ENCODE measurements around the gene HSPD1.
A peak's percentile ranks its signal among the peaks of the same experiment; 100 is the strongest.

HSPD1 gene

DNA sequence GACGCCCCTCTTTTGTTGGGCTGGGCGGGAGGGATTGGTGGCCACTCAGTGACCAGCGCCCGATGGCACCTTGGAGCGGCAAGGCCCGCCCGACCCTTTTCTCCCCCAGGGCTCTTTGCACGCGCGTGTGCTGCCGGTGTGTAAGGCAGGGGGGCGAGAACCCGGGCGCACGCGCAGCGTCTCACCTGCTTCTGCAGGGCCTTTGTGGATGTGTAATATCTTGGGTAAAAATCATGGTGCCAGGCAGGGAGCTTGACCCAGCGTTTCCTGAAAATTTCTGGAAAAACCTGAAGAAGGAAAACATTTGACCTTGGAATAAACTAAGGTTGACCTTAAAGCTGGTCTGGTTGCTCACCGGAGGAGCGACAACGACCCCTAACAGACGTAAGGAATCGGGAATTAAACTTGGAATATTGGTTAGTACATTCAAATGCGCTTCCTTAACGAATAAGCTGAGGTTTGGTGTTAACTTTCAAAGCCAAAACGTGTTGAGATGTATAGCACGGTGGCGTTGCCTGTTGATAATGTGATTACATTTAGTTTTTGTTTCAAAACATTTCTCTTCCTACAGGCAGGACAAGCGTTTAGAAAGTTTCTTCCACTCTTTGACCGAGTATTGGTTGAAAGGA is 977 bp upstream of the HSPD1 start:
- H3K27ac Mint-ChIP-seq, result peak overlapping the region; percentile 100
- peak overlapping the region; percentile 92 for H3K4me3 Mint-ChIP-seq
- H3K27me3 Mint-ChIP-seq (ENCODE audit: low read depth, poor library complexity), result no peaks in the 10 kb centered on the region
- DNase-seq, result no peak
- TF ChIP-seq, protein P1, sequence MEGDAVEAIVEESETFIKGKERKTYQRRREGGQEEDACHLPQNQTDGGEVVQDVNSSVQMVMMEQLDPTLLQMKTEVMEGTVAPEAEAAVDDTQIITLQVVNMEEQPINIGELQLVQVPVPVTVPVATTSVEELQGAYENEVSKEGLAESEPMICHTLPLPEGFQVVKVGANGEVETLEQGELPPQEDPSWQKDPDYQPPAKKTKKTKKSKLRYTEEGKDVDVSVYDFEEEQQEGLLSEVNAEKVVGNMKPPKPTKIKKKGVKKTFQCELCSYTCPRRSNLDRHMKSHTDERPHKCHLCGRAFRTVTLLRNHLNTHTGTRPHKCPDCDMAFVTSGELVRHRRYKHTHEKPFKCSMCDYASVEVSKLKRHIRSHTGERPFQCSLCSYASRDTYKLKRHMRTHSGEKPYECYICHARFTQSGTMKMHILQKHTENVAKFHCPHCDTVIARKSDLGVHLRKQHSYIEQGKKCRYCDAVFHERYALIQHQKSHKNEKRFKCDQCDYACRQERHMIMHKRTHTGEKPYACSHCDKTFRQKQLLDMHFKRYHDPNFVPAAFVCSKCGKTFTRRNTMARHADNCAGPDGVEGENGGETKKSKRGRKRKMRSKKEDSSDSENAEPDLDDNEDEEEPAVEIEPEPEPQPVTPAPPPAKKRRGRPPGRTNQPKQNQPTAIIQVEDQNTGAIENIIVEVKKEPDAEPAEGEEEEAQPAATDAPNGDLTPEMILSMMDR (IDR thresholded peaks at IDR 0.05), result no peak
- no peaks in the 10 kb centered on the region for H3K9me3 Mint-ChIP-seq
- H3K4me1 Mint-ChIP-seq, result peaks cover 60% of the 10 kb centered on the region
- peaks cover 60% of the 10 kb centered on the region for H3K36me3 Mint-ChIP-seq (ENCODE audit: low read depth)

DNA sequence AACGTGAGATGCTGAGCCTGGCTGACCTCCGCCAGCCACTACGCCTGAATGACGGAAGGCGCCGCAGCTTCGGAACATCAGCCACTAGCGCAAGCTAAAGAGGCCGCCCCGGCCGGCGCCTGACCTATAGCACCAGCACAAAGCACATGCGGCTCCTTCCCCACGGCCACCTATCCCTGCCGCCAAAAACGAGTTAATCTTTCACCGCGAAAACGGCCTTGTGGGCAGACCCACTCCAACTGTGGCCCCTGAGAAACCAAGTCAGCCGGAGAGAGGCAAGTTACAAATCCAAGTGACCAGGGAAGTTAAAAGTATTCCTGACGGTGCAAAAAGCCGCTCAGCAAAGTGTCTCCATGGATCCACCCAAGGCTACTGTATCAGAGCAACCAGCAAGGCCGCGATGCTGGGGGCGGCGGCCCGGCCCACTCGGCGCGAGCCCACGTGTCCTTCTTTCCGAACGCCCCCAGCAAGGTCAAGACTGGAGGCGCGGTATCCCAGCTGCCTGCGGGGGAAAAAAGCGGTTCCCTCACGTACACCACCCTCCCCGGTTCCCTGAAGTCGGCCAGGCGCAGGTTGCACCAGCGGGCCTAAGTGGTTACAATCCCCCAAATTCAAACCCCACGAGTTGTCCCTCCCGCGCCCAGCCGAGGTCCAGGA is 575 bp downstream of the HSPD1 start:
- peak; percentile 73 for DNase-seq
- Mint-ChIP-seq H3K27ac (peak overlapping the region; percentile 100), H3K4me1 (peaks cover 65% of the 10 kb centered on the region), H3K9me3 (no peaks in the 10 kb centered on the region), H3K36me3 (ENCODE audit: low read depth) (peaks cover 63% of the 10 kb centered on the region), H3K4me3 (peak overlapping the region; percentile 92), H3K27me3 (ENCODE audit: low read depth, poor library complexity) (no peaks in the 10 kb centered on the region)
- TF ChIP-seq, protein P1 (IDR thresholded peaks at IDR 0.05), result no peak

DNA sequence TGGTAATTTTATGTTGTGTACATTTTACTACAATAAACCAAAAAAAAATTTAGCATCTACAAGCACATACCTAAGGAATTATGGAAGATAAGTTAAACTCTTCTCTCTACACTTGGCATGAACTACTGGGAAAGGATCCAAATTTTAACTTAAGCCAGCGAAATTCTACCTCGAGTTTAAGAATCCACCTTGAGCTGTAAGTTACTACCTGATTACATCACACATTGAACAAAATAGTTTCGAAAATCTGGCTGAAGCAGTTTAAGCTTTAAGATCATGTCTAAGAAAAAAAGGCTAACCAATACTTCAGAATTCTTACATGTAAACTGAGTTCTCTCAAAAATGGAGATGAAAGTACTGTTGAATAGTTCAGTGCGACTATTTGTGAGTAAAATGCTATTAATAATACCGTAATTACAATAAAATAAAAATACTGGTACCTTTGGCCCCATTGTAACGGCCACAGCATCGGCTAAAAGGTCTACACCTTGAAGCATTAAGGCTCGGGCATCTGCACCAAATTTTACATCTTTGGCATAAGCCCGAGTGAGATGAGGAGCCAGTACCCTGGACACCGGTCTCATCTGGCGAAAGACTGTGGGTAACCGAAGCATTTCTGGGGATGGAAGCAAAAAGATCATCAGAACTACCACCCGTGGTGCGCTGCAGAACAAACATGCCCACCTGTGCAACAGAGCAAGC is 1.3 kb downstream of the HSPD1 start:
- Mint-ChIP-seq H3K4me3 (peak overlapping the region; percentile 92), H3K27me3 (ENCODE audit: low read depth, poor library complexity) (no peaks in the 10 kb centered on the region), H3K4me1 (peaks cover 65% of the 10 kb centered on the region), H3K9me3 (no peaks in the 10 kb centered on the region), H3K27ac (peak overlapping the region; percentile 100), H3K36me3 (ENCODE audit: low read depth) (peaks cover 61% of the 10 kb centered on the region)
- TF ChIP-seq, protein P1 (IDR thresholded peaks at IDR 0.05), result no peak
- no peak for DNase-seq

DNA sequence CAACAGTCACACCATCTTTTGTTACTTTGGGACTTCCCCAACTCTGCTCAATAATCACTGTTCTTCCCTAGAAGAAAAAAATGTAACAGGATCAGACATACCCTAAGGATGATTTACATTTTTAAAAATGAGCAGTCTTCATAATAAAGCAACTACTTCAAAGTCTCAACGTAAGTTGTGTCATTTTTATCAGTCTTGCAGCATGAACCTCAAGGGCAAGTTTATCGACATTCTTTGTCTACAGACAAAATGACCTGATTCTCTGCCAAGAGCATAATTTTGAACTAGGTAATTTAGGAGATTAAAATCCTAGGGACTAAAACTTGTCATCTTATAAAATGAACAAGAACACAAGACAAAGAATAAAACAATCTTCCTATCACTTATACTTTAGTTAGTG is 2.3 kb downstream of the HSPD1 start:
- TF ChIP-seq, protein P1 (IDR thresholded peaks at IDR 0.05), result no peak
- H3K27ac Mint-ChIP-seq, result no peak overlapping the region
- H3K36me3 Mint-ChIP-seq (ENCODE audit: low read depth), result peaks cover 61% of the 10 kb centered on the region
- H3K27me3 Mint-ChIP-seq (ENCODE audit: low read depth, poor library complexity), result no peaks in the 10 kb centered on the region
- H3K4me3 Mint-ChIP-seq, result peak overlapping the region; percentile 92
- no peaks in the 10 kb centered on the region for H3K9me3 Mint-ChIP-seq
- H3K4me1 Mint-ChIP-seq, result peaks cover 59% of the 10 kb centered on the region
- DNase-seq, result no peak

DNA sequence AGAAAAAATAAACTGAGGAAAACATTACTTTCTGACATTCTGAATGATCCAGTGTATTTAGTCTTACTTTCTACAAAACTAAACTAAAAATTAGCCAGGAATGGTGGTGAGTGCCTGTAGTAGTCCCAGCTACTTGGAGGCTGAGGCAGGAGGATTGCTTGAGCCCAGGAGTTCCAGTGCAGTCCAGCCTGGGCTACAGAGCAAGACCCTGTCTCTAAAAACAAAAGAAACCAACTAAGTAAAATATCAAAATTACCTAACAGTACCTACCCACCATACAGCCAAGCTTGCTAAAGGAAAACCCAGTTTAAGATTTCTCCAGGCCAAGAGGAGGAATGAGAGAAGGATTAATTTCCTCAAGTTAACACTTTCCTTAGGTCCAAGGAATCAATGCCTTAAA is 2.9 kb downstream of the HSPD1 start:
- no peaks in the 10 kb centered on the region for H3K27me3 Mint-ChIP-seq (ENCODE audit: low read depth, poor library complexity)
- peaks cover 52% of the 10 kb centered on the region for H3K4me1 Mint-ChIP-seq
- TF ChIP-seq, protein P1 (IDR thresholded peaks at IDR 0.05), result no peak
- peaks cover 57% of the 10 kb centered on the region for H3K36me3 Mint-ChIP-seq (ENCODE audit: low read depth)
- H3K9me3 Mint-ChIP-seq, result no peaks in the 10 kb centered on the region
- no peak for DNase-seq
- H3K4me3 Mint-ChIP-seq, result peak overlapping the region; percentile 92
- H3K27ac Mint-ChIP-seq, result no peak overlapping the region

Measured in nephron progenitor cell (in vitro differentiated cells).